Breast epithelium (tissue), 3 donors: ENCODE data around the gene CCND1.

ENCODE experiments used
- CTCF ChIP-seq, 3 donors: fragments of 450-650 bp; IDR thresholded peaks; one replicate each; pipeline ENCODE4 v1.5.1; 2016 to 2017; ENCODE audit warnings: antibody characterized with exemption in 3 of 3, mild to moderate bottlenecking in 3 of 3, moderate library complexity in 3 of 3
- POLR2A ChIP-seq: fragments of 450-650 bp; IDR thresholded peaks from one replicate; pipeline ENCODE4 v1.6.1; 2016; ENCODE audit warnings: antibody characterized with exemption, mild to moderate bottlenecking, moderate library complexity
- POLR2AphosphoS5 ChIP-seq, 3 donors: sonication (generic); formaldehyde crosslinking; IDR thresholded peaks; one replicate each; pipeline ENCODE4 v1.6.1; 2017; ENCODE audit warnings: antibody characterized with exemption in 3 of 3

- no peak for TF ChIP-seq CTCF (IDR thresholded peaks at IDR 0.05)
- no peak for TF ChIP-seq POLR2AphosphoS5 (IDR thresholded peaks at IDR 0.05)
- TF ChIP-seq POLR2A = no peak
Measured at GRCh38 chr11:69699213-69699612, 58.3 kb downstream of the CCND1 start.
